Esophagus (tissue), 2 donors: ENCODE results near the gene ASIC3. TPM values are rescaled to one million over a fixed set of nuclear protein-coding genes. Genes with fewer than 3 reads are reported as not detected.
A peak's percentile ranks its signal among the peaks of the same experiment; 100 is the strongest.
"Not testable (repeated sequence)": the region's sequence is repeated elsewhere in the genome, so short reads cannot be mapped to it uniquely, and the experiment has no call there.

Source experiments
- H3K27ac ChIP-seq, 2 donors: one replicate each; pipeline ENCODE4 v1.5.1; 2013; ENCODE audit warnings: low read depth in 2 of 2, mild to moderate bottlenecking in 2 of 2, inconsistent platforms in 1 of 2, low read length in 1 of 2, moderate library complexity in 1 of 2
- H3K27me3 ChIP-seq, 2 donors: one replicate each; pipeline ENCODE4 v1.6.1; 2013; ENCODE audit warnings: low read length in 2 of 2, control low read depth in 1 of 2, mild to moderate bottlenecking in 1 of 2; ENCODE audit not compliant: insufficient read depth in 2 of 2, control insufficient read depth in 1 of 2
- H3K36me3 ChIP-seq, 2 donors: one replicate each; pipeline ENCODE4 v1.6.1; 2013; ENCODE audit warnings: low read length in 1 of 2; ENCODE audit not compliant: control insufficient read depth in 2 of 2, insufficient read depth in 2 of 2
- H3K4me1 ChIP-seq, 2 donors: one replicate each; pipeline ENCODE4 v1.6.1; 2013; ENCODE audit warnings: low read length in 1 of 2; ENCODE audit not compliant: control insufficient read depth in 2 of 2, insufficient read depth in 2 of 2
- H3K4me3 ChIP-seq, 2 donors: one replicate each; pipeline ENCODE4 v1.5.1; 2013; ENCODE audit warnings: low read length in 2 of 2, mild to moderate bottlenecking in 2 of 2, low read depth in 1 of 2, moderate library complexity in 1 of 2
- H3K9me3 ChIP-seq, 2 donors: one replicate each; pipeline ENCODE4 v1.6.1; 2013; ENCODE audit warnings: mild to moderate bottlenecking in 2 of 2, low read depth in 1 of 2, low read length in 1 of 2, moderate library complexity in 1 of 2; ENCODE audit not compliant: control insufficient read depth in 2 of 2, insufficient read depth in 1 of 2
- WGBS, 2 donors: extraction: QIAGEN DNeasy Blood & Tissue Kit; methylation state at CpG; one replicate each; pipeline ENCODE4 v1.1.7; 2013; 5-methylcytosine and 5-hydroxymethylcytosine counted together
- polyA plus RNA-seq, 2 donors: library from polyadenylated mRNA; stranded (reverse); fragments of 200-250 nt; gene quantifications; one replicate each; pipeline ENCODE4 v1.2.3, GENCODE V29; 2013
- donor health status: healthy with polysubstance abuse.
- donor health status: Bipolar disorder and iron deficiency.

Gene ASIC3
- polyA plus RNA-seq, 2 donors: 1.1 to 4.2 TPM

- peaks cover 0 to 17% of the 10 kb centered on the region in 2 donors for H3K4me1 ChIP-seq
- H3K9me3 ChIP-seq: peaks cover 0 to 5% of the 10 kb centered on the region in 2 donors
- H3K27ac ChIP-seq: peak overlapping the region in 1 of 2 donors; percentile 15
- H3K27me3 ChIP-seq: peaks cover 0 to 7% of the 10 kb centered on the region in 2 donors
- H3K36me3 ChIP-seq: no peaks in the 10 kb centered on the region
- WGBS, 2 donors: 23 to 38% methylated on average over 11 to 20 of the region's 20 CpGs
- H3K4me3 ChIP-seq: peak overlapping the region; percentile 19 to 37
These were observed 29.2 kb upstream of the ASIC3 start for GRCh38 chr7:151019130-151019447.

GRCh38 chr7:151020231-151020630 is 28.1 kb upstream of the ASIC3 start:
- peaks cover 0 to 5% of the 10 kb centered on the region in 2 donors for H3K9me3 ChIP-seq
- no peak overlapping the region for H3K27ac ChIP-seq
- peaks cover 0 to 7% of the 10 kb centered on the region in 2 donors for H3K27me3 ChIP-seq
- 59 to 60% methylated on average over 7 of the region's 7 CpGs for whole genome bisulfite sequencing, 2 donors
- H3K4me1 ChIP-seq: peaks cover 0 to 15% of the 10 kb centered on the region in 2 donors
- no peaks in the 10 kb centered on the region for H3K36me3 ChIP-seq
- H3K4me3 ChIP-seq: peak overlapping the region in 1 of 2 donors; percentile 17

GRCh38 chr7:151023232-151023631 is 25.1 kb upstream of the ASIC3 start:
- no peak overlapping the region for H3K27ac ChIP-seq
- peak overlapping the region; percentile 20 to 54 for H3K4me3 ChIP-seq
- H3K4me1 ChIP-seq: peaks cover 0 to 11% of the 10 kb centered on the region in 2 donors
- peaks cover 0 to 5% of the 10 kb centered on the region in 2 donors for H3K9me3 ChIP-seq
- H3K27me3 ChIP-seq: peaks cover 0 to 7% of the 10 kb centered on the region in 2 donors
- 77 to 85% methylated on average over 10 of the region's 10 CpGs for WGBS, 2 donors
- no peaks in the 10 kb centered on the region for H3K36me3 ChIP-seq

GRCh38 chr7:151024435-151025056 is 23.8 kb upstream of the ASIC3 start, which contains the start of gene ATG9B:
ATG9B (minus strand) TSS chr7:151024494; CDS start chr7:151024423, 71 bp downstream.
- 70 to 76% methylated on average over 4 of the region's 4 CpGs for WGBS, 2 donors

GRCh38 chr7:151025924-151026671 is 22.2 kb upstream of the ASIC3 start:
- no peaks in the 10 kb centered on the region for H3K27me3 ChIP-seq

More at GRCh38 chr7:151024435-151025056, 23.8 kb upstream of the ASIC3 start, which contains the start of gene ATG9B:
- no peaks in the 10 kb centered on the region for H3K9me3 ChIP-seq
- H3K36me3 ChIP-seq: no peaks in the 10 kb centered on the region
- H3K27ac ChIP-seq: peak within 1 kb of the TSS; percentile 35 to 63
- peaks cover 0 to 4% of the 10 kb centered on the region in 2 donors for H3K27me3 ChIP-seq
- H3K4me1 ChIP-seq: peaks cover 0 to 2% of the 10 kb centered on the region in 2 donors
- H3K4me3 ChIP-seq: peak within 1 kb of the TSS; percentile 39 to 54

GRCh38 chr7:151026771-151027727 is 21.3 kb upstream of the ASIC3 start:
- not testable (repeated sequence) for H3K27me3 ChIP-seq, H3K36me3 ChIP-seq, H3K9me3 ChIP-seq, H3K4me1 ChIP-seq
- WGBS, 2 donors: 40 to 48% methylated on average over 19 of the region's 19 CpGs
- Histone ChIP-seq H3K27ac (peak overlapping the region; percentile 88 to 97), H3K4me3 (peak overlapping the region in 1 of 2 donors; percentile 85)

More at GRCh38 chr7:151025924-151026671, 22.2 kb upstream of the ASIC3 start:
- Histone ChIP-seq H3K36me3 (no peaks in the 10 kb centered on the region), H3K4me3 (no peak overlapping the region), H3K27ac (peak overlapping the region; percentile 6 to 86), H3K9me3 (no peaks in the 10 kb centered on the region), H3K4me1 (peaks cover 0 to 2% of the 10 kb centered on the region in 2 donors)
- WGBS, 2 donors: 84 to 85% methylated on average over 4 of the region's 4 CpGs

GRCh38 chr7:151027728-151028130 is 20.6 kb upstream of the ASIC3 start:
- not testable (repeated sequence) for H3K36me3 ChIP-seq, H3K9me3 ChIP-seq, H3K4me1 ChIP-seq, H3K27me3 ChIP-seq
- WGBS, 2 donors: 8% methylated on average over 16 of the region's 16 CpGs
- peak overlapping the region; percentile 30 to 85 for H3K4me3 ChIP-seq
- peak overlapping the region; percentile 88 to 97 for H3K27ac ChIP-seq

GRCh38 chr7:151028131-151028947 is 20.0 kb upstream of the ASIC3 start, which contains the start of gene ABCB8:
ABCB8 (plus strand) TSS chr7:151028450; CDS start chr7:151028516, 66 bp downstream.
- Histone ChIP-seq H3K27me3 (no peaks in the 10 kb centered on the region), H3K4me1 (peaks cover 0 to 2% of the 10 kb centered on the region in 2 donors), H3K4me3 (peak within 1 kb of the TSS; percentile 81 to 85), H3K36me3 (peaks cover 2 to 3% of the 10 kb centered on the region in 2 donors), H3K27ac (peak within 1 kb of the TSS; percentile 90 to 97), H3K9me3 (no peaks in the 10 kb centered on the region)
- WGBS, 2 donors: 0 to 1% methylated on average over 52 to 53 of the region's 53 CpGs
